GM12878 (cell line): Measurements from ENCODE around the gene HIBCH. TPM values are rescaled to one million over a fixed set of nuclear protein-coding genes. Genes with fewer than 3 reads are reported as not detected.

Experiments
- CBX3 ChIP-seq: fragments of 200-600 bp; sonication (generic); IDR thresholded peaks from 2 replicates; pipeline ENCODE4 v1.6.1; 2016; ENCODE audit warnings: low read depth, borderline replicate concordance
- CEBPB ChIP-seq, 2 experiments: fragments of 150-350 bp in 1 of 2; IDR thresholded peaks; 2 replicates each; pipeline ENCODE4 v1.6.1; 2012 to 2014; ENCODE audit warnings: low read depth in 2 of 2, low read length in 2 of 2, borderline replicate concordance in 1 of 2, inconsistent platforms in 1 of 2
- DPF2 ChIP-seq: fragments of 450-650 bp; IDR thresholded peaks from 2 replicates; pipeline ENCODE4 v1.6.1; 2017; ENCODE audit warnings: mild to moderate bottlenecking
- EGR1 ChIP-seq, 2 experiments: IDR thresholded peaks; 1 replicate in 1 of 2; 2 replicates in 1 of 2; pipeline ENCODE4 v1.6.1; 2011 to 2012; ENCODE audit warnings: low read depth in 2 of 2, low read length in 2 of 2, borderline replicate concordance in 1 of 2, mild to moderate bottlenecking in 1 of 2, moderate library complexity in 1 of 2
- EZH2 ChIP-seq: IDR thresholded peaks from 2 replicates; pipeline ENCODE4 v1.6.1; 2012; ENCODE audit warnings: low read depth, mild to moderate bottlenecking, control low read depth, inconsistent platforms, low read length, borderline replicate concordance; ENCODE audit not compliant: control insufficient read depth
- GATAD2B ChIP-seq: fragments of 450-650 bp; conservative IDR thresholded peaks from 2 replicates; pipeline ENCODE4 v1.6.1; 2017; ENCODE audit warnings: low read depth, mild to moderate bottlenecking, moderate library complexity
- NR2F1 ChIP-seq: fragments of 450-650 bp; conservative IDR thresholded peaks from 2 replicates; pipeline ENCODE4 v1.6.1; 2017; ENCODE audit warnings: mild to moderate bottlenecking
- RUNX3 ChIP-seq: IDR thresholded peaks from 2 replicates; pipeline ENCODE4 v1.6.1; 2012; ENCODE audit warnings: low read length, inconsistent platforms
- SMARCA5 ChIP-seq: fragments of 450-650 bp; IDR thresholded peaks from 2 replicates; pipeline ENCODE4 v1.6.1; 2017; ENCODE audit warnings: mild to moderate bottlenecking
- SRF ChIP-seq, 2 experiments: IDR thresholded peaks; 2 replicates each; pipeline ENCODE4 v1.6.1; 2011; ENCODE audit warnings: low read depth in 2 of 2, low read length in 2 of 2, mild to moderate bottlenecking in 1 of 2, moderate library complexity in 1 of 2
- YY1 ChIP-seq: IDR thresholded peaks from 2 replicates; pipeline ENCODE4 v1.6.1; 2011; ENCODE audit warnings: low read depth, mild to moderate bottlenecking, low read length
- polyA plus RNA-seq, 11 experiments: library from polyadenylated mRNA; depleted of rRNA in 4 of 11; unstranded in 6 of 11; stranded (reverse) in 5 of 11; fragments of >200 nt; fragmentation: Nextera tagmentation in 4 of 11; fragmentation: Illumina TruSeq in 1 of 11; extraction: Ambion mirVana in 4 of 11; extraction: Trizol in 1 of 11; gene quantifications; 1 replicate in 1 of 11; 2 replicates in 10 of 11; pipeline versions ENCODE4 v1.2.1 to v1.2.3, GENCODE V29; 2011 to 2016; ENCODE audit warnings: inconsistent platforms in 2 of 11, missing spikeins in 2 of 11, low read depth in 1 of 11
- total RNA-seq, 4 experiments: library from RNA; depleted of rRNA in 3 of 4; stranded (reverse); fragments of >200 nt in 3 of 4; fragmentation: Illumina TruSeq in 1 of 4; extraction: Trizol in 1 of 4; gene quantifications; 2 replicates each; pipeline versions ENCODE4 v1.2.1 to v1.2.3, GENCODE V29; 2013 to 2021
- TF ChIP-seq, protein P1 (sequence below): IDR thresholded peaks from 2 replicates; pipeline ENCODE4 v1.6.1; 2012; ENCODE audit warnings: improper control_type of control experiment, low read depth, low read length; ENCODE audit not compliant: insufficient replicate concordance
- TF ChIP-seq, protein P2 (sequence below): fragments of 450-650 bp; IDR thresholded peaks from 2 replicates; pipeline ENCODE4 v1.6.1; 2016; ENCODE audit warnings: mild to moderate bottlenecking
- TF ChIP-seq, protein P3 (sequence below): fragments of 450-650 bp; IDR thresholded peaks from 2 replicates; pipeline ENCODE4 v1.6.1; 2017; ENCODE audit warnings: mild to moderate bottlenecking, moderate library complexity
- TF ChIP-seq, protein P4 (sequence below): fragments of 450-650 bp; IDR thresholded peaks from 2 replicates; pipeline ENCODE4 v1.6.1; 2017; ENCODE audit warnings: mild to moderate bottlenecking, low read depth, inconsistent platforms; ENCODE audit not compliant: poor library complexity, severe bottlenecking

HIBCH gene
- total and polyA plus RNA-seq, 10 of the 15 experiments (the other 5 are each of a cell fraction or from before 2014, with no cell fraction given), result 22.3 to 81.0 (median 37.4) TPM

DNA sequence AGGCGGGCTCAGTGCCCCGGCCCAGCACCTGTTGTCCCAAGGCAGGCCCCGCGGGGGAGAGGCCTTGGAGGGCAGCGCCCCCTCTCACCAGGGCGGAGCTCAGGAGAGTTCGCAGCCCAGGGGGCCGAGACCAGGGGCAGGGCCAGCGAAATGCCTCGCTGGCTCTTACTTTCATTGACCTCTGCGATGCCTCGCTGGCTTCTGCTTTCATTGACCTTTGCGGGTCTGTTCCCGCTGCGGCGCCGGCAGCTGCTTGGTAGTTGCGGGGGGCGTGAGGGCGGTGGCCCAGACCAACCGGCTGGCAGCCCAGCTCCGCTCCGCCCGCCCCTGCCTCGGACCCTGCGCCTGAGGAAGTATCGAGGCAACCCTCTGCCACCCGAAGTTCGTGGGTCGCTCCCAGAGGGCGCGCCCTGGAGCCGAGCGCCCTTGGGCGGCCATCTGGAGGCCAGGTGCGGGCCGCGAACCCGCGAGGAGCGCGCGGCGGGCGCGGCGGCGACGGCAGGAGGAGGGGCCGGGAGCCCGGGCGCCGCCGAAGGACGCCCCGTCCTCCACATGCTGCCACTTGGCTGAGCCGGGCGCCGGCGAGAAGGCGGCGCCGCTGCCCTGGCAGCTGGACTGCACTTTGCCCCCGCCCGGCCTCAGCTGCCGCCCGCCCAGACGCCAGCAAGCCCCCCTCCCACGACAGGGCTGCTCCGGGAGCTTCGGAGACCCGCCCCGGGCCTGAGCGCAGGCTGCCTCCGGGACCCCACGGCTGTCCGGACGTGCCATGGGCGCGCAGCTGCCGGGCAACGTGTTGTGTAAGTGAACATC lies 139.1 kb downstream of the HIBCH start (continued):
- TF ChIP-seq, protein P1, sequence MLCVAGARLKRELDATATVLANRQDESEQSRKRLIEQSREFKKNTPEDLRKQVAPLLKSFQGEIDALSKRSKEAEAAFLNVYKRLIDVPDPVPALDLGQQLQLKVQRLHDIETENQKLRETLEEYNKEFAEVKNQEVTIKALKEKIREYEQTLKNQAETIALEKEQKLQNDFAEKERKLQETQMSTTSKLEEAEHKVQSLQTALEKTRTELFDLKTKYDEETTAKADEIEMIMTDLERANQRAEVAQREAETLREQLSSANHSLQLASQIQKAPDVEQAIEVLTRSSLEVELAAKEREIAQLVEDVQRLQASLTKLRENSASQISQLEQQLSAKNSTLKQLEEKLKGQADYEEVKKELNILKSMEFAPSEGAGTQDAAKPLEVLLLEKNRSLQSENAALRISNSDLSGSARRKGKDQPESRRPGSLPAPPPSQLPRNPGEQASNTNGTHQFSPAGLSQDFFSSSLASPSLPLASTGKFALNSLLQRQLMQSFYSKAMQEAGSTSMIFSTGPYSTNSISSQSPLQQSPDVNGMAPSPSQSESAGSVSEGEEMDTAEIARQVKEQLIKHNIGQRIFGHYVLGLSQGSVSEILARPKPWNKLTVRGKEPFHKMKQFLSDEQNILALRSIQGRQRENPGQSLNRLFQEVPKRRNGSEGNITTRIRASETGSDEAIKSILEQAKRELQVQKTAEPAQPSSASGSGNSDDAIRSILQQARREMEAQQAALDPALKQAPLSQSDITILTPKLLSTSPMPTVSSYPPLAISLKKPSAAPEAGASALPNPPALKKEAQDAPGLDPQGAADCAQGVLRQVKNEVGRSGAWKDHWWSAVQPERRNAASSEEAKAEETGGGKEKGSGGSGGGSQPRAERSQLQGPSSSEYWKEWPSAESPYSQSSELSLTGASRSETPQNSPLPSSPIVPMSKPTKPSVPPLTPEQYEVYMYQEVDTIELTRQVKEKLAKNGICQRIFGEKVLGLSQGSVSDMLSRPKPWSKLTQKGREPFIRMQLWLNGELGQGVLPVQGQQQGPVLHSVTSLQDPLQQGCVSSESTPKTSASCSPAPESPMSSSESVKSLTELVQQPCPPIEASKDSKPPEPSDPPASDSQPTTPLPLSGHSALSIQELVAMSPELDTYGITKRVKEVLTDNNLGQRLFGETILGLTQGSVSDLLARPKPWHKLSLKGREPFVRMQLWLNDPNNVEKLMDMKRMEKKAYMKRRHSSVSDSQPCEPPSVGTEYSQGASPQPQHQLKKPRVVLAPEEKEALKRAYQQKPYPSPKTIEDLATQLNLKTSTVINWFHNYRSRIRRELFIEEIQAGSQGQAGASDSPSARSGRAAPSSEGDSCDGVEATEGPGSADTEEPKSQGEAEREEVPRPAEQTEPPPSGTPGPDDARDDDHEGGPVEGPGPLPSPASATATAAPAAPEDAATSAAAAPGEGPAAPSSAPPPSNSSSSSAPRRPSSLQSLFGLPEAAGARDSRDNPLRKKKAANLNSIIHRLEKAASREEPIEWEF, result no peak
- TF ChIP-seq, protein P2, sequence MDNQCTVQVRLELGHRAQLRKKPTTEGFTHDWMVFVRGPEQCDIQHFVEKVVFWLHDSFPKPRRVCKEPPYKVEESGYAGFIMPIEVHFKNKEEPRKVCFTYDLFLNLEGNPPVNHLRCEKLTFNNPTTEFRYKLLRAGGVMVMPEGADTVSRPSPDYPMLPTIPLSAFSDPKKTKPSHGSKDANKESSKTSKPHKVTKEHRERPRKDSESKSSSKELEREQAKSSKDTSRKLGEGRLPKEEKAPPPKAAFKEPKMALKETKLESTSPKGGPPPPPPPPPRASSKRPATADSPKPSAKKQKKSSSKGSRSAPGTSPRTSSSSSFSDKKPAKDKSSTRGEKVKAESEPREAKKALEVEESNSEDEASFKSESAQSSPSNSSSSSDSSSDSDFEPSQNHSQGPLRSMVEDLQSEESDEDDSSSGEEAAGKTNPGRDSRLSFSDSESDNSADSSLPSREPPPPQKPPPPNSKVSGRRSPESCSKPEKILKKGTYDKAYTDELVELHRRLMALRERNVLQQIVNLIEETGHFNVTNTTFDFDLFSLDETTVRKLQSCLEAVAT, result 0 out of 2 replicates have a peak, but pooled peaks have one; percentile 7
- TF ChIP-seq YY1, result 0 out of 2 replicates have a peak, but pooled peaks have one; percentile 32
- TF ChIP-seq SMARCA5, result no peak
- peak; percentile 73; the same call in 1 of the 2 replicates for TF ChIP-seq DPF2
- peak; percentile 85 for TF ChIP-seq NR2F1
- TF ChIP-seq, protein P3, sequence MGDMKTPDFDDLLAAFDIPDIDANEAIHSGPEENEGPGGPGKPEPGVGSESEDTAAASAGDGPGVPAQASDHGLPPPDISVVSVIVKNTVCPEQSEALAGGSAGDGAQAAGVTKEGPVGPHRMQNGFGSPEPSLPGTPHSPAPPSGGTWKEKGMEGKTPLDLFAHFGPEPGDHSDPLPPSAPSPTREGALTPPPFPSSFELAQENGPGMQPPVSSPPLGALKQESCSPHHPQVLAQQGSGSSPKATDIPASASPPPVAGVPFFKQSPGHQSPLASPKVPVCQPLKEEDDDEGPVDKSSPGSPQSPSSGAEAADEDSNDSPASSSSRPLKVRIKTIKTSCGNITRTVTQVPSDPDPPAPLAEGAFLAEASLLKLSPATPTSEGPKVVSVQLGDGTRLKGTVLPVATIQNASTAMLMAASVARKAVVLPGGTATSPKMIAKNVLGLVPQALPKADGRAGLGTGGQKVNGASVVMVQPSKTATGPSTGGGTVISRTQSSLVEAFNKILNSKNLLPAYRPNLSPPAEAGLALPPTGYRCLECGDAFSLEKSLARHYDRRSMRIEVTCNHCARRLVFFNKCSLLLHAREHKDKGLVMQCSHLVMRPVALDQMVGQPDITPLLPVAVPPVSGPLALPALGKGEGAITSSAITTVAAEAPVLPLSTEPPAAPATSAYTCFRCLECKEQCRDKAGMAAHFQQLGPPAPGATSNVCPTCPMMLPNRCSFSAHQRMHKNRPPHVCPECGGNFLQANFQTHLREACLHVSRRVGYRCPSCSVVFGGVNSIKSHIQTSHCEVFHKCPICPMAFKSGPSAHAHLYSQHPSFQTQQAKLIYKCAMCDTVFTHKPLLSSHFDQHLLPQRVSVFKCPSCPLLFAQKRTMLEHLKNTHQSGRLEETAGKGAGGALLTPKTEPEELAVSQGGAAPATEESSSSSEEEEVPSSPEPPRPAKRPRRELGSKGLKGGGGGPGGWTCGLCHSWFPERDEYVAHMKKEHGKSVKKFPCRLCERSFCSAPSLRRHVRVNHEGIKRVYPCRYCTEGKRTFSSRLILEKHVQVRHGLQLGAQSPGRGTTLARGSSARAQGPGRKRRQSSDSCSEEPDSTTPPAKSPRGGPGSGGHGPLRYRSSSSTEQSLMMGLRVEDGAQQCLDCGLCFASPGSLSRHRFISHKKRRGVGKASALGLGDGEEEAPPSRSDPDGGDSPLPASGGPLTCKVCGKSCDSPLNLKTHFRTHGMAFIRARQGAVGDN, result peak; percentile 8; the same call in 1 of the 2 replicates
- peak; percentile 13; the same call in 1 of the 2 replicates for TF ChIP-seq RUNX3
- TF ChIP-seq CEBPB (IDR thresholded peaks at IDR 0.05; ENCODE audit: borderline replicate concordance in 1 of 2, low read depth in 2 of 2, low read length in 2 of 2), result no peak
- TF ChIP-seq EZH2, result no peak
- TF ChIP-seq GATAD2B, result peak; percentile 82
- TF ChIP-seq EGR1 (IDR thresholded peaks at IDR 0.05; ENCODE audit: borderline replicate concordance in 1 of 2, low read depth in 2 of 2, low read length in 2 of 2), result no peak
- no peak for TF ChIP-seq SRF (IDR thresholded peaks at IDR 0.05; ENCODE audit: low read depth in 2 of 2, low read length in 2 of 2)
- no peak for TF ChIP-seq CBX3
- TF ChIP-seq, protein P4, sequence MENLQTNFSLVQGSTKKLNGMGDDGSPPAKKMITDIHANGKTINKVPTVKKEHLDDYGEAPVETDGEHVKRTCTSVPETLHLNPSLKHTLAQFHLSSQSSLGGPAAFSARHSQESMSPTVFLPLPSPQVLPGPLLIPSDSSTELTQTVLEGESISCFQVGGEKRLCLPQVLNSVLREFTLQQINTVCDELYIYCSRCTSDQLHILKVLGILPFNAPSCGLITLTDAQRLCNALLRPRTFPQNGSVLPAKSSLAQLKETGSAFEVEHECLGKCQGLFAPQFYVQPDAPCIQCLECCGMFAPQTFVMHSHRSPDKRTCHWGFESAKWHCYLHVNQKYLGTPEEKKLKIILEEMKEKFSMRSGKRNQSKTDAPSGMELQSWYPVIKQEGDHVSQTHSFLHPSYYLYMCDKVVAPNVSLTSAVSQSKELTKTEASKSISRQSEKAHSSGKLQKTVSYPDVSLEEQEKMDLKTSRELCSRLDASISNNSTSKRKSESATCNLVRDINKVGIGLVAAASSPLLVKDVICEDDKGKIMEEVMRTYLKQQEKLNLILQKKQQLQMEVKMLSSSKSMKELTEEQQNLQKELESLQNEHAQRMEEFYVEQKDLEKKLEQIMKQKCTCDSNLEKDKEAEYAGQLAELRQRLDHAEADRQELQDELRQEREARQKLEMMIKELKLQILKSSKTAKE, result no peak
